Measurements from ENCODE around the gene SPOCK1.

Gene SPOCK1

GRCh38 chr5:137212471-137212870 is 286.7 kb downstream of the SPOCK1 start:
- Histone ChIP-seq H3K27ac (no peak overlapping the region), H3K4me3 (no peak overlapping the region)
- no peak for DNase-seq (ENCODE audit: low spot score)
- TF ChIP-seq, protein P1, sequence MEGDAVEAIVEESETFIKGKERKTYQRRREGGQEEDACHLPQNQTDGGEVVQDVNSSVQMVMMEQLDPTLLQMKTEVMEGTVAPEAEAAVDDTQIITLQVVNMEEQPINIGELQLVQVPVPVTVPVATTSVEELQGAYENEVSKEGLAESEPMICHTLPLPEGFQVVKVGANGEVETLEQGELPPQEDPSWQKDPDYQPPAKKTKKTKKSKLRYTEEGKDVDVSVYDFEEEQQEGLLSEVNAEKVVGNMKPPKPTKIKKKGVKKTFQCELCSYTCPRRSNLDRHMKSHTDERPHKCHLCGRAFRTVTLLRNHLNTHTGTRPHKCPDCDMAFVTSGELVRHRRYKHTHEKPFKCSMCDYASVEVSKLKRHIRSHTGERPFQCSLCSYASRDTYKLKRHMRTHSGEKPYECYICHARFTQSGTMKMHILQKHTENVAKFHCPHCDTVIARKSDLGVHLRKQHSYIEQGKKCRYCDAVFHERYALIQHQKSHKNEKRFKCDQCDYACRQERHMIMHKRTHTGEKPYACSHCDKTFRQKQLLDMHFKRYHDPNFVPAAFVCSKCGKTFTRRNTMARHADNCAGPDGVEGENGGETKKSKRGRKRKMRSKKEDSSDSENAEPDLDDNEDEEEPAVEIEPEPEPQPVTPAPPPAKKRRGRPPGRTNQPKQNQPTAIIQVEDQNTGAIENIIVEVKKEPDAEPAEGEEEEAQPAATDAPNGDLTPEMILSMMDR (IDR thresholded peaks at IDR 0.05): no peak

DNA sequence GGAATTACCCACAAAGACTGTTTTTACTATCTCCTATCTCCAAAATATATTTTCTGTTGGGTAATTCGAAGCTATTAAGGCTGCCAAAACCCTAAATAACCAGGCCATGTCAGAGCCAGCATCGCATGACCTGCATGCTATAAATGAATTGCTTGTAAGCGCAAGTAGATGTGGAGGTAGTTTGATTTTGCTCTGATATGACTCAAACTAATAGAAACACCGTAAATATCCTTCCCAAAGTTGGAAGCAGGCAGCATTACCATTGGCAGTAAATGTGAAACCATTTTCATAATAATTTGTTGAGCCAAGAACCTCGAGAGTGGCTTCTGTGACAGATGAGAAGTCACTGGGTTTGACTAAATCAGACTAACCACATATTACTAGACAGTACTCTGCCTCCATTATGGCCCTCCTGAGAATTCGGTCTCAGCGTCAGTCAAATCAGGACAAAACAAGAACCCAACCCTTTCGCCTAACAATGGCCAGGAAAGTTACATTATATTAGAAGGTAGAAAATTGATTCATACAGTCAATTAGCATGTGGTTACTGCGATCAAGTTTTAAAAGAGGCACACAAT is 289.8 kb downstream of the SPOCK1 start:
- no peak overlapping the region for H3K4me3 ChIP-seq
- TF ChIP-seq, protein P1 (IDR thresholded peaks at IDR 0.05): no peak
- no peak for DNase-seq (ENCODE audit: low spot score)
- H3K27ac ChIP-seq: no peak overlapping the region

DNA sequence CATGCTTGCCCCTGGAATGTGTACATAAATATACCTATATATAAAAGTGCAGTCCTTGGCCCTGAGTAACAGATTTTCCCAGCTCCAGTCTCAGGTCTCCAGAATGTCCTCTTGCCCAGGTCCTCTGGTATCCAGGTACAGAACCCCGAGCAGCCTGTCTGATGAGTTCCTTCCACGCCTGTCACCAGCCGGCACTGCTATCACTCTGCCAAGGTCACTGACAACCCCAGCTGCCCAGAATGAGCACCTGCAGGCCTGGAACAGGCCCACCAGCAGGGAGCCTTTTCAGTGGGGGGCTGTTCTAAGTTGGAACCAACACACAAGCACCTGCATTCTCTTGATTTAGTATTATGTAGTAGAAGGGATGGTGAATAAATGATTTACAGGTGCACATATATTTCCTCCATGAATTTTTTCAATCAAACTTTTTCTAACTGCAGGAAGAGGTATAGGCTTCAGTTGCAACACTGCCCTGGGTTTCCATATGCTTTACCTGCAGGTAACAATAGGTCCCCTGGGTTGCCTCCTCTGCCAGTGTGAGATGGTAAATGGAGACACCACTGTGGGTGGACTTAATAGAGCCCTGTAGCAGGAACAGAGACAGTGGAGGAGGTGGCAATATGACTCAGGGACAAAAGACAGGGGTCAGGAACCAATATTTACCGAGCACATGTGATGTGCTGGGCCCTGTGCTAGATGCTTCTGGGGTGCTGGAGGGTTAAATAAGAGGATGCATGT is 291.9 kb downstream of the SPOCK1 start:
- TF ChIP-seq, protein P1 (IDR thresholded peaks at IDR 0.05): no peak
- H3K4me3 ChIP-seq: no peak overlapping the region
- H3K27ac ChIP-seq: no peak overlapping the region
- no peak for DNase-seq (ENCODE audit: low spot score)

DNA sequence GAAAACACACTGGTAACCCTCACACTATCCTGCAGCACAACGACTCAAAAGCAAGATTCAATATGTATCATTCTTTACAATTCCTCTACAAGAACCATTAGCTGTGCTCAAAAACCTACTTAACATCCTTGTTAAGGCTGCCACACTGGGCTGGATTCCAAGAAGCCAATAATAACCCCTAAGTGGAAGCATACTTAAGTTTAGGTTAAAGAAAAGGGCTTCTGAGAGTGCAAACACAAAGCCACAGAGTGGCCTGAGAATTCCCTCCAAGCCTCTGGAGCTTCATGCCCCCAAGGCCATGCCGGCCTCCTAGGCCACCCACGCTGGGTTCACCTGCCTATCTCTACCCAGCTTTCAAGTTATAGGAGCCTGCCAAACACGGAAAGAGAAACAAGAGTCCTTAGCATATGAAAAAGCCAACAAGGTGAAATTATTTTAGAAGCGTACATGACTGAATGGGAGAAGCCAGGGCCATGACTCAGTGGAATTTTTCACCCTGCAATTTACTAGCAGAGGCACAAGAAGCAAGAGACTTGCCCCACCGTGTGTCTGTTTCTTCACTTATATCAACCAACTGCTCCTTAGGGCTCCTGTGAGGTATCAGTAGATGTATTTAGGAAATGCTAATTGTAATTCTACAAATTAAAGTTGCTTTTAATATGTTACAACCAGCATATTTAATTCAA is 293.0 kb downstream of the SPOCK1 start:
- Histone ChIP-seq H3K27ac (no peak overlapping the region), H3K4me3 (no peak overlapping the region)
- TF ChIP-seq, protein P1 (IDR thresholded peaks at IDR 0.05): no peak
- DNase-seq (ENCODE audit: low spot score): no peak

- DNase-seq (ENCODE audit: low spot score): no peak
- TF ChIP-seq, protein P1 (IDR thresholded peaks at IDR 0.05): no peak
- Histone ChIP-seq H3K27ac (no peak overlapping the region), H3K4me3 (no peak overlapping the region)
Observed at GRCh38 chr5:137205231-137206027, 293.7 kb downstream of the SPOCK1 start.

DNA sequence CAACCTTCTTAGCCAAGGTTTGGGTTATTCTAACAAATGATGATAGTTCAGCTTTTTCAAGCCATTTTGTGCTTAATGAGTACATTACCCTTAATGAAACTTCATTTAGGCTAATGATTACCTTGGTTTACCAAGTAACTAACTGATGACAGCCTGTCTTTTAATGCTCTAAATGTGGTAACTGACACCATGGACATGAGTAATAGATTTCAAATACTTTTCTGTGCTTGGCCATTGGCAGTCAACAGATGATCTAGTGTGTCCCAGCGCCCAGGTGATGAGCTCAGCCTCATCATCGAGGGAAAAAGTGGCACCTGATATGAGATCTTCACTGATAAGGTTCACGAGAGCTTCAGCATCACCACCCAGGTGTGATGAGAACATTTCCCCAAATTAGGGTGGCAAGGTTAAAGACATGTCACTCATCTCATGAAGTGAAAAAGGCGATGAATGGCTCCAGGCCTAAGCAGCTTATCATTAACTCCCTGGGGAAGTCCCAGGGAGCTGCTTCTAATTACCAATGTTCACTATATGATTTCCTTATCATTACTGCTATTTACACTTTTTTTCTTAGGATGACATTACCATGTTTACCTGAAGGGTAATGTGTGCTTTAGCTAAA is 296.0 kb downstream of the SPOCK1 start:
- H3K4me3 ChIP-seq: no peak overlapping the region
- no peak for DNase-seq (ENCODE audit: low spot score)
- TF ChIP-seq, protein P1 (IDR thresholded peaks at IDR 0.05): no peak
- H3K27ac ChIP-seq: no peak overlapping the region
